HepG2 (cell line): ENCODE measurements around the gene DLEC1. TPM values are rescaled to one million over a fixed set of nuclear protein-coding genes. Genes with fewer than 3 reads are reported as not detected.

Source experiments
- JUNB ChIP-seq: sonication (generic); formaldehyde crosslinking; IDR thresholded peaks from 2 replicates; pipeline ENCODE4 v1.8.0; 2022; ENCODE audit warnings: missing genetic modification reagents, mild to moderate bottlenecking, borderline replicate concordance
- RBM22 ChIP-seq: fragments of 200-400 bp; formaldehyde crosslinking; optimal IDR thresholded peaks from 2 replicates; pipeline ENCODE3; 2017; ENCODE audit warnings: mild to moderate bottlenecking, low read length, moderate library complexity
- RFX5 ChIP-seq: IDR thresholded peaks from 2 replicates; pipeline ENCODE4 v1.6.1; 2011; ENCODE audit warnings: low read depth, low read length, improper control_type of control experiment
- TEAD2 ChIP-seq: sonication (generic); formaldehyde crosslinking; IDR thresholded peaks from 2 replicates; pipeline ENCODE4 v1.9.0; 2021; ENCODE audit warnings: missing genetic modification reagents
- TOPORS ChIP-seq: sonication (generic); formaldehyde crosslinking; IDR thresholded peaks from 2 replicates; pipeline ENCODE4 v1.8.0; 2023; ENCODE audit warnings: mild to moderate bottlenecking, missing genetic modification reagents
- polyA plus RNA-seq, 8 experiments: library from polyadenylated mRNA; depleted of rRNA in 3 of 8; stranded (reverse) in 7 of 8; unstranded in 1 of 8; fragments of >200 nt; fragmentation: Illumina TruSeq in 4 of 8; extraction: Trizol in 4 of 8; gene quantifications; 2 replicates each; pipeline versions ENCODE4 v1.2.1 to v1.2.3, GENCODE V29; 2011 to 2016; ENCODE audit warnings: low read depth in 4 of 8, missing spikeins in 1 of 8, mixed read lengths in 1 of 8; ENCODE audit not compliant: insufficient read depth in 1 of 8
- total RNA-seq, 5 experiments: library from RNA; depleted of rRNA; stranded (reverse); fragments of >200 nt; fragmentation: Illumina TruSeq; extraction: Trizol; gene quantifications; 2 replicates each; pipeline ENCODE4 v1.2.3, GENCODE V29; 2016; ENCODE audit warnings: low read depth in 1 of 5
- TF ChIP-seq, protein P1 (sequence below): sonication (generic); formaldehyde crosslinking; IDR thresholded peaks from 2 replicates; pipeline ENCODE4 v1.8.1; 2023; ENCODE audit warnings: mild to moderate bottlenecking, missing genetic modification reagents
- TF ChIP-seq, protein P2 (sequence below): sonication (generic); formaldehyde crosslinking; IDR thresholded peaks from 2 replicates; pipeline ENCODE4 v1.8.0; 2022; ENCODE audit warnings: missing genetic modification reagents, mild to moderate bottlenecking, inconsistent platforms, borderline replicate concordance
- TF ChIP-seq, protein P3 (sequence below): sonication (generic); formaldehyde crosslinking; IDR thresholded peaks from 2 replicates; pipeline ENCODE4 v1.5.1; 2020; ENCODE audit warnings: missing genetic modification reagents, mild to moderate bottlenecking, borderline replicate concordance

DLEC1 gene
- total and polyA plus RNA-seq, 2 of the 13 experiments (the other 11 are each of a cell fraction or from before 2014, with no cell fraction given): 0.09 TPM; not detected in 1

DNA sequence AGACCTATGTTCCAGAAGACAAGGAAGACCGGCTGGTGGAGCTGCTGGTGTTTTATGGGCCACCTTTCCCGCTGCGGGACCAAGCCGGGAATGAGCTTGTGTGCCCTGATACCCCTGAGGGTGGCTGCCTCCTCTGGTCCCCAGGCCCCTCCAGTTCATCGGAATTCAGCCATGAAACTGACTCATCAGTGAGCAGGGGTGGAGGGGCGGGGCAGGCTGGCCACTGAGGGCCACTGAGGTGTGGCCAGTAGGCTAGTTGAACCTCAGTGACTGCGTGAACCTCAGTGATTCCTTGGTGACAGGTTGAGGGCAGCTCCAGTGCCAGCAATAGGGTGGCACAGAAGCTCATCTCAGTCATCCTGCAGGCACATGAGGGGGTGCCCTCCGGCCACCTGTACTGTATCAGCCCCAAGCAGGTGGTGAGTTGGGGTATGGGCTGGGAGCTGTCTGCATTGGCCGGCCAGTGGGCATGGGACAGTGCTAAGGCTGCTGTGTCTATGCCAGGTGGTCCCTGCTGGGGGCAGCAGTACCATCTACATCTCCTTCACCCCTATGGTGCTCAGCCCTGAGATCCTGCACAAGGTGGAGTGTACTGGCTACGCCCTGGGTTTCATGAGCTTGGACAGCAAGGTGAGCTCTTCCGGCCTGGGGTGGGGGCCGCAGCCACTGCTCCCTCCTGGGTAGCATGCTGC is 77.6 kb downstream of the DLEC1 start (continued):
- TF ChIP-seq, protein P1, sequence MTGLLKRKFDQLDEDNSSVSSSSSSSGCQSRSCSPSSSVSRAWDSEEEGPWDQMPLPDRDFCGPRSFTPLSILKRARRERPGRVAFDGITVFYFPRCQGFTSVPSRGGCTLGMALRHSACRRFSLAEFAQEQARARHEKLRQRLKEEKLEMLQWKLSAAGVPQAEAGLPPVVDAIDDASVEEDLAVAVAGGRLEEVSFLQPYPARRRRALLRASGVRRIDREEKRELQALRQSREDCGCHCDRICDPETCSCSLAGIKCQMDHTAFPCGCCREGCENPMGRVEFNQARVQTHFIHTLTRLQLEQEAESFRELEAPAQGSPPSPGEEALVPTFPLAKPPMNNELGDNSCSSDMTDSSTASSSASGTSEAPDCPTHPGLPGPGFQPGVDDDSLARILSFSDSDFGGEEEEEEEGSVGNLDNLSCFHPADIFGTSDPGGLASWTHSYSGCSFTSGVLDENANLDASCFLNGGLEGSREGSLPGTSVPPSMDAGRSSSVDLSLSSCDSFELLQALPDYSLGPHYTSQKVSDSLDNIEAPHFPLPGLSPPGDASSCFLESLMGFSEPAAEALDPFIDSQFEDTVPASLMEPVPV (CRISPR knock-in tag): no peak
- TF ChIP-seq RFX5: no peak
- TF ChIP-seq JUNB: no peak
- TF ChIP-seq, protein P2, sequence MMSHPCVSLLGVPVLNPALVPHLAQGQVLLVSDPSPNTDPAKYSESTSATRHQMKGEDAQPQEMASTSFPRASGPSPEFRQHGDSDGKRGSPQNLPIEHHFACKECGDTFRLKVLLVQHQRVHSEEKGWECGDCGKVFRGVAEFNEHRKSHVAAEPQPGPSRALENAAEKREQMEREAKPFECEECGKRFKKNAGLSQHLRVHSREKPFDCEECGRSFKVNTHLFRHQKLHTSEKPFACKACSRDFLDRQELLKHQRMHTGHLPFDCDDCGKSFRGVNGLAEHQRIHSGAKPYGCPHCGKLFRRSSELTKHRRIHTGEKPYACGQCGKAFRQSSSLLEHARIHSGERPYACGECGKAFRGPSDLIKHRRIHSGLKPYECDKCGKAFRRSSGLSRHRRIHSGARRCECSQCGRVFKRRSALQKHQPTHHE (CRISPR knock-in tag): no peak
- TF ChIP-seq RBM22: peak; percentile 46
- TF ChIP-seq TOPORS: no peak
- no peak for TF ChIP-seq TEAD2 (CRISPR knock-in tag)
- TF ChIP-seq, protein P3, sequence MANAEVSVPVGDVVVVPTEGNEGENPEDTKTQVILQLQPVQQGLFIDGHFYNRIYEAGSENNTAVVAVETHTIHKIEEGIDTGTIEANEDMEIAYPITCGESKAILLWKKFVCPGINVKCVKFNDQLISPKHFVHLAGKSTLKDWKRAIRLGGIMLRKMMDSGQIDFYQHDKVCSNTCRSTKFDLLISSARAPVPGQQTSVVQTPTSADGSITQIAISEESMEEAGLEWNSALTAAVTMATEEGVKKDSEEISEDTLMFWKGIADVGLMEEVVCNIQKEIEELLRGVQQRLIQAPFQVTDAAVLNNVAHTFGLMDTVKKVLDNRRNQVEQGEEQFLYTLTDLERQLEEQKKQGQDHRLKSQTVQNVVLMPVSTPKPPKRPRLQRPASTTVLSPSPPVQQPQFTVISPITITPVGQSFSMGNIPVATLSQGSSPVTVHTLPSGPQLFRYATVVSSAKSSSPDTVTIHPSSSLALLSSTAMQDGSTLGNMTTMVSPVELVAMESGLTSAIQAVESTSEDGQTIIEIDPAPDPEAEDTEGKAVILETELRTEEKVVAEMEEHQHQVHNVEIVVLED (CRISPR knock-in tag): no peak
